ENCODE data around the gene SORCS3. TPM values are rescaled to one million over a fixed set of nuclear protein-coding genes. Genes with fewer than 3 reads are reported as not detected.

SORCS3 gene
- total RNA-seq, 2 experiments from 2014 or later, result 1.7 to 2.1 TPM

GRCh38 chr10:104631946-104632345 lies 9.1 kb upstream of the SORCS3 start:
- H3K27ac ChIP-seq (ENCODE audit: low read depth in 1 of 2, low read length in 2 of 2), result no peak overlapping the region
- no peak for ATAC-seq (ENCODE audit: poor library complexity)
- peaks cover 0 to 4% of the 10 kb centered on the region in 2 experiments for H3K9me3 ChIP-seq (ENCODE audit: control insufficient read depth in 1 of 2, insufficient read depth in 1 of 2, low read length in 2 of 2)
- Mint-ChIP-seq H3K27me3 (peaks cover 63% of the 10 kb centered on the region), H3K27ac (no peak overlapping the region), H3K4me3 (no peak overlapping the region), H3K4me1 (ENCODE audit: low read depth) (no peaks in the 10 kb centered on the region), H3K9me3 (no peaks in the 10 kb centered on the region), H3K36me3 (ENCODE audit: low read depth) (no peaks in the 10 kb centered on the region)
- H3K27me3 ChIP-seq (ENCODE audit: control insufficient read depth in 1 of 2, insufficient read depth in 2 of 2, low read length in 2 of 2), result peaks cover 5 to 17% of the 10 kb centered on the region in 2 experiments
- H3K36me3 ChIP-seq (ENCODE audit: insufficient read depth, low read length), result no peaks in the 10 kb centered on the region
- TF ChIP-seq CTCF (IDR thresholded peaks at IDR 0.05), result no peak
- no peaks in the 10 kb centered on the region for H3K4me1 ChIP-seq (ENCODE audit: insufficient read depth, low read length)
- no peak overlapping the region for H3K4me3 ChIP-seq (ENCODE audit: low read length)
- POLR2A ChIA-PET, result no interaction called here
- intact Hi-C loops (cut with DNase I, micrococcal nuclease), result no loop called here
- CTCF ChIA-PET, result no interaction called here
- DNase-seq, result no peak

GRCh38 chr10:104638861-104639589 lies 2.1 kb upstream of the SORCS3 start:
- no peak overlapping the region for H3K4me3 ChIP-seq (ENCODE audit: low read length)
- POLR2A ChIA-PET, result no interaction called here
- Mint-ChIP-seq H3K27me3 (peaks cover 63% of the 10 kb centered on the region), H3K9me3 (no peaks in the 10 kb centered on the region), H3K27ac (no peak overlapping the region), H3K4me3 (no peak overlapping the region), H3K36me3 (ENCODE audit: low read depth) (no peaks in the 10 kb centered on the region), H3K4me1 (ENCODE audit: low read depth) (peaks cover 6% of the 10 kb centered on the region)
- intact Hi-C loops (cut with DNase I, micrococcal nuclease), result no loop called here
- TF ChIP-seq CTCF (IDR thresholded peaks at IDR 0.05), result no peak
- no peak overlapping the region for H3K27ac ChIP-seq (ENCODE audit: low read depth in 1 of 2, low read length in 2 of 2)
- H3K36me3 ChIP-seq (ENCODE audit: insufficient read depth, low read length), result no peaks in the 10 kb centered on the region
- ATAC-seq (ENCODE audit: poor library complexity) (no peak), DNase-seq (no peak)
- peaks cover 3% of the 10 kb centered on the region for H3K4me1 ChIP-seq (ENCODE audit: insufficient read depth, low read length)
- peaks cover 31 to 48% of the 10 kb centered on the region in 2 experiments for H3K27me3 ChIP-seq (ENCODE audit: control insufficient read depth in 1 of 2, insufficient read depth in 2 of 2, low read length in 2 of 2)
- peaks cover 0 to 10% of the 10 kb centered on the region in 2 experiments for H3K9me3 ChIP-seq (ENCODE audit: control insufficient read depth in 1 of 2, insufficient read depth in 1 of 2, low read length in 2 of 2)
- CTCF ChIA-PET, result no interaction called here

GRCh38 chr10:104639590-104640338 lies 1.3 kb upstream of the SORCS3 start:
- no peak overlapping the region for H3K4me3 Mint-ChIP-seq
- ATAC-seq (ENCODE audit: poor library complexity) (no peak), DNase-seq (no peak)
- Histone ChIP-seq H3K4me3 (ENCODE audit: low read length) (no peak overlapping the region), H3K4me1 (ENCODE audit: insufficient read depth, low read length) (peaks cover 3% of the 10 kb centered on the region), H3K27me3 (ENCODE audit: control insufficient read depth in 1 of 2, insufficient read depth in 2 of 2, low read length in 2 of 2) (peaks cover 33 to 56% of the 10 kb centered on the region in 2 experiments), H3K36me3 (ENCODE audit: insufficient read depth, low read length) (no peaks in the 10 kb centered on the region), H3K9me3 (ENCODE audit: control insufficient read depth in 1 of 2, insufficient read depth in 1 of 2, low read length in 2 of 2) (peaks cover 0 to 10% of the 10 kb centered on the region in 2 experiments), H3K27ac (ENCODE audit: low read depth in 1 of 2, low read length in 2 of 2) (no peak overlapping the region)
- intact Hi-C loops (cut with DNase I, micrococcal nuclease), result no loop called here
- ChIA-PET CTCF (no interaction called here), POLR2A (no interaction called here)
- no peaks in the 10 kb centered on the region for H3K9me3 Mint-ChIP-seq
- H3K27ac Mint-ChIP-seq, result no peak overlapping the region
- H3K36me3 Mint-ChIP-seq (ENCODE audit: low read depth), result no peaks in the 10 kb centered on the region
- H3K4me1 Mint-ChIP-seq (ENCODE audit: low read depth), result peaks cover 6% of the 10 kb centered on the region
- peaks cover 65% of the 10 kb centered on the region for H3K27me3 Mint-ChIP-seq
- TF ChIP-seq CTCF (IDR thresholded peaks at IDR 0.05), result no peak
